ENCODE results near the gene FMNL3.
"Not testable (repeated sequence)": the region's sequence is repeated elsewhere in the genome, so short reads cannot be mapped to it uniquely, and the experiment has no call there.

FMNL3 gene

GRCh38 chr12:49632986-49633702 is 74.1 kb downstream of the FMNL3 start:
- DNase-seq (ENCODE audit: low read depth in 2 of 2, low spot score in 1 of 2): no peak

GRCh38 chr12:49632401-49632800 is 74.8 kb downstream of the FMNL3 start:
- DNase-seq (ENCODE audit: low read depth in 2 of 2, low spot score in 1 of 2): no peak

- no peak for DNase-seq (ENCODE audit: low read depth in 2 of 2, low spot score in 1 of 2)
Observed at GRCh38 chr12:49631336-49631907, 75.8 kb downstream of the FMNL3 start.

GRCh38 chr12:49627752-49628360 is 79.3 kb downstream of the FMNL3 start:
- DNase-seq (ENCODE audit: low read depth in 2 of 2, low spot score in 1 of 2): no peak

GRCh38 chr12:49626836-49627235 is 80.4 kb downstream of the FMNL3 start:
- DNase-seq (ENCODE audit: low read depth in 2 of 2, low spot score in 1 of 2): no peak

- DNase-seq (ENCODE audit: low read depth in 2 of 2, low spot score in 1 of 2): no peak
Observed at GRCh38 chr12:49626169-49626835, 80.9 kb downstream of the FMNL3 start.

- DNase-seq (ENCODE audit: low read depth in 2 of 2, low spot score in 1 of 2): no peak
Observed at GRCh38 chr12:49624921-49625577, 82.2 kb downstream of the FMNL3 start.

- DNase-seq (ENCODE audit: low read depth in 2 of 2, low spot score in 1 of 2): peak; percentile 52 to 67
Observed at GRCh38 chr12:49623142-49623904, 83.9 kb downstream of the FMNL3 start, which contains the start of gene PRPF40B. TSS of gene PRPF40B (plus strand) at chr12:49623561. CDS start at chr12:49623591, 30 bp downstream.

GRCh38 chr12:49622501-49623141 is 84.6 kb downstream of the FMNL3 start:
- DNase-seq (ENCODE audit: low read depth in 2 of 2, low spot score in 1 of 2): no peak

GRCh38 chr12:49621651-49622500 is 85.3 kb downstream of the FMNL3 start:
- no peak for DNase-seq (ENCODE audit: low read depth in 2 of 2, low spot score in 1 of 2)

- DNase-seq (ENCODE audit: low read depth in 2 of 2, low spot score in 1 of 2): no peak
Observed at GRCh38 chr12:49619286-49619685, 87.9 kb downstream of the FMNL3 start.

GRCh38 chr12:49618576-49618975 is 88.6 kb downstream of the FMNL3 start:
- no peak for DNase-seq (ENCODE audit: low read depth in 2 of 2, low spot score in 1 of 2)

- no peak for DNase-seq (ENCODE audit: low read depth in 2 of 2, low spot score in 1 of 2)
Observed at GRCh38 chr12:49616533-49617219, 90.5 kb downstream of the FMNL3 start.

- no peak for DNase-seq (ENCODE audit: low read depth in 2 of 2, low spot score in 1 of 2)
Observed at GRCh38 chr12:49615725-49616124, 91.5 kb downstream of the FMNL3 start.

GRCh38 chr12:49612210-49612609 is 95.0 kb downstream of the FMNL3 start:
- no peak for DNase-seq (ENCODE audit: low read depth in 2 of 2, low spot score in 1 of 2)

GRCh38 chr12:49610785-49611184 is 96.4 kb downstream of the FMNL3 start:
- DNase-seq (ENCODE audit: low read depth in 2 of 2, low spot score in 1 of 2): not testable (repeated sequence)

GRCh38 chr12:49609875-49610154 is 97.4 kb downstream of the FMNL3 start:
- no peak for DNase-seq (ENCODE audit: low read depth in 2 of 2, low spot score in 1 of 2)

- no peak for DNase-seq (ENCODE audit: low read depth in 2 of 2, low spot score in 1 of 2)
Observed at GRCh38 chr12:49609059-49609874, 97.9 kb downstream of the FMNL3 start.

Measured in stimulated activated CD8-positive, alpha-beta memory T cell treated with anti-CD3 and anti-CD28 coated beads, Interleukin-4, amount 100 ng/mL, for 4 hours (primary cell).